ENCODE measurements around the gene RPS6KC1.

DNA sequence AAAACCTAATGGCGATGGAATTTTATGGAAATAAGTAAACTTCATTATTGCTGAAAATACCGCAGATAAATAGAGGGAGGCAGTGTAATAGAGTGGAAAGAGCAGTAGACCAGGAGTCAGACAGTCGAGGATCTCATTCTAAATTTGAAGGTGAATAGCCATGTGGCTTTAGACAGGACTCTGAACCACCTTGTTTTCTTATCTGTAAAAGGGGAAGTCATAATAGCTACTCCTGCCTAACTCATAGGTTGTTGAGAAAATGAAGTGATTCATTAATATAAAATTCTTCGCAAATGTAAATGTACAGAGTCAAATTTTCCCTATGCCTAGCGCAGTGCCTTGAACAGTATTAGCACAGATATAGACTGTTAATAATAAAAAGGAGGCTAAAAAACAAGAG is 14.8 kb downstream of the RPS6KC1 start:
- TF ChIP-seq POLR2A (IDR thresholded peaks at IDR 0.05) = no peak
- TF ChIP-seq, protein P1, sequence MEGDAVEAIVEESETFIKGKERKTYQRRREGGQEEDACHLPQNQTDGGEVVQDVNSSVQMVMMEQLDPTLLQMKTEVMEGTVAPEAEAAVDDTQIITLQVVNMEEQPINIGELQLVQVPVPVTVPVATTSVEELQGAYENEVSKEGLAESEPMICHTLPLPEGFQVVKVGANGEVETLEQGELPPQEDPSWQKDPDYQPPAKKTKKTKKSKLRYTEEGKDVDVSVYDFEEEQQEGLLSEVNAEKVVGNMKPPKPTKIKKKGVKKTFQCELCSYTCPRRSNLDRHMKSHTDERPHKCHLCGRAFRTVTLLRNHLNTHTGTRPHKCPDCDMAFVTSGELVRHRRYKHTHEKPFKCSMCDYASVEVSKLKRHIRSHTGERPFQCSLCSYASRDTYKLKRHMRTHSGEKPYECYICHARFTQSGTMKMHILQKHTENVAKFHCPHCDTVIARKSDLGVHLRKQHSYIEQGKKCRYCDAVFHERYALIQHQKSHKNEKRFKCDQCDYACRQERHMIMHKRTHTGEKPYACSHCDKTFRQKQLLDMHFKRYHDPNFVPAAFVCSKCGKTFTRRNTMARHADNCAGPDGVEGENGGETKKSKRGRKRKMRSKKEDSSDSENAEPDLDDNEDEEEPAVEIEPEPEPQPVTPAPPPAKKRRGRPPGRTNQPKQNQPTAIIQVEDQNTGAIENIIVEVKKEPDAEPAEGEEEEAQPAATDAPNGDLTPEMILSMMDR (IDR thresholded peaks at IDR 0.05) = no peak

All from tibial nerve (tissue), 3 donors.